ENCODE data around the gene KLF15.

Gene KLF15

DNA sequence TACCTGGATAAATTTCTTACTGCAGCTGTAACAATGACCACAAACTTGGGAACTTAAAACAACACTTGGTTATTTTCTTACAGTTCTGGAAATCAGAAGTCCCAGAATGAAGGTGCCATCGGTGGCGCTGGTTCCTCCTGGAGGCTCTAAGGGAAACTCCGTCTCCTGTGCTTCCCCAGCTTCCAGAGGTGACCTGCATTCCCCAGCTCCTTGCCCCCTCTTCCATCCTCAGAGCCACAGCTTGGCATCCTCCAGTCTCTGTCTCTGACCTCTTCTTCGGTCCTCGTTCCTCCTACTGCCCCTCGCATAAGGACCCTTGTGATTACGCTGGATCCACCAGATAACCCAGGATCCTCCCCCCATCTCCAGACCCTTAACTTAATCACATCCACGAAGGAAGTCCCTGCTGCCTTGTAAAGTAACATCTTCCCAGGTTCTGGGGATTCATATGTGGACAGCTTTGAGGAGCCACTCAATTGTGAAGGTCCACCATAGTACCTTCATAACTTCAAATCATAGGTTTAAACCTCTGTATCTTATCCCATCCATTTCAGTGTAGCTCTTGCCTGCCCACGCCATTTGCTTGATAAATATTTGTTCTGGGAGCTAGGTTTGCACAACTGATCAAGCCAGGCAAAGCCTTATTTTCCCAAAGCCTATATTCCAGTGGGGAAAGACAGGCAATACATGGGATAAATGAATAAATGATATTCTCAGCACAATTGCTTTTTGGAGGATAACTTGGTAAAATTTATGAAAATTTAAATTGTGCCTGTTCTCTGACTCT lies 34.8 kb downstream of the KLF15 start:
- H3K4me3 ChIP-seq (ENCODE audit: low read depth, low read length) = no peak overlapping the region
- TF ChIP-seq, protein P1, sequence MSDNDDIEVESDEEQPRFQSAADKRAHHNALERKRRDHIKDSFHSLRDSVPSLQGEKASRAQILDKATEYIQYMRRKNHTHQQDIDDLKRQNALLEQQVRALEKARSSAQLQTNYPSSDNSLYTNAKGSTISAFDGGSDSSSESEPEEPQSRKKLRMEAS (IDR thresholded peaks at IDR 0.05; ENCODE audit: low read depth, low read length) = no peak
- TF ChIP-seq CTCF (IDR thresholded peaks at IDR 0.05; ENCODE audit: low read depth, low read length) (no peak), MYC (IDR thresholded peaks at IDR 0.05; ENCODE audit: low read depth, low read length) (no peak), POLR2A (IDR thresholded peaks at IDR 0.05; ENCODE audit: extremely low read depth, insufficient read length) (no peak)
- DNase-seq (ENCODE audit: low read depth) = no peak

DNA sequence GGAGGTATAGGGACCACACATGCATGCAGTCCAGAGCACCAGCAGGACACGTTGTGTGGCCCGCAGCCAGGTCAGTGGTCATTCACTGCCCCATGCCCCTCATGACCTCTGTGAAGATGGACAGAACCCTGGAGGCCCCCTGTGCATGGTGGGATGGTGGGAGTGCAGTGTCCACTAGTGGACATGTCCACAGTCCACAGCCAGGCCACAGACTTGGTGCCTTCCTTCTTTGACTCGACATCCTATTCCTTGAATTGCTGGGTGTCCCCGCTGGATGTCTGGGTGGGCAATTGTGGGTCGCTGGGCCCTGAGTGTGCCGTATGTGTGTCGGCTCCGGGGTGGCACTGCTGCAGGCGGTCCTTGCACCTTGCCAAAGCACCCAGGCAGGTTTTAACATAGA lies 35.7 kb downstream of the KLF15 start:
- H3K4me3 ChIP-seq (ENCODE audit: low read depth, low read length) = no peak overlapping the region
- no peak for DNase-seq (ENCODE audit: low read depth)
- TF ChIP-seq POLR2A (IDR thresholded peaks at IDR 0.05; ENCODE audit: extremely low read depth, insufficient read length) (no peak), MYC (IDR thresholded peaks at IDR 0.05; ENCODE audit: low read depth, low read length) (no peak), CTCF (IDR thresholded peaks at IDR 0.05; ENCODE audit: low read depth, low read length) (no peak)
- TF ChIP-seq, protein P1 (IDR thresholded peaks at IDR 0.05; ENCODE audit: low read depth, low read length) = no peak

DNA sequence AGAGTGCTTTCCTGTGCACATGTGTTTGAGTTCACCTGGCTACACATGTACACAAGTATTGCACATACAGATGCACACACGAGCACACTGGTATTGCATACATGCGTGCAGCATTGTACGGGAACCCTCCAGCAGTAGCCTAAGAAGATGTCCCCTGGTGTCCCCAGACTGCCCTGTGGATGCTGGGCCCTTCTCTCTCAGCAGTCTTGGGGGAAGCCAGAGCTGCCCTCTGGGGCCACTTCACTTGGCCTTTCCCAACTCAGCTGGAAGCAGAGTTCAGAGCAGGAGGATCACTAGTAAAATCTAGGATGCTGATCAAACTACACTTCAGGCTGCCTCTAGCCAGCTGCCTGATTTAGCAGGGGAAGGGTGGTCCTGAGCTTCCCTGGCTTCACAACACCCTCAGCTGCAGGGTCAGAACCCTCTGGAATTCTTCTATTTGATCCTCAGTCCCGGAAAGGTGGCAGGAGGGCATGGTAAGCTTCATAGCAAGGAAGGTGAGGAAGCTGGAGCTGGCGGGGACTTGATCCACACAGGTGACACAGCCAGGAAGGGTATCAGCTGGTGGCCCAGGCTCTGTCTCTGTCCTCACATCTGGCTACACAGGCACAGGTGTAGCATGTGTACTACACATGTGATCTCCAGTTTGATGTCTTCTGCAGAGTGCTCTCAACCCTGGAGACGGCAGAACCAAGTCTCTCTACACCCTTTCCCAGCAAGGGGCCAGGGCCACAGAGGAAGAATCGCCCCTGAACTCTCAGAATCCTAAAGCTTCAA lies 36.5 kb downstream of the KLF15 start:
- DNase-seq (ENCODE audit: low read depth) = no peak
- TF ChIP-seq POLR2A (IDR thresholded peaks at IDR 0.05; ENCODE audit: extremely low read depth, insufficient read length) (no peak), MYC (IDR thresholded peaks at IDR 0.05; ENCODE audit: low read depth, low read length) (no peak), CTCF (IDR thresholded peaks at IDR 0.05; ENCODE audit: low read depth, low read length) (no peak)
- TF ChIP-seq, protein P1 (IDR thresholded peaks at IDR 0.05; ENCODE audit: low read depth, low read length) = no peak

DNA sequence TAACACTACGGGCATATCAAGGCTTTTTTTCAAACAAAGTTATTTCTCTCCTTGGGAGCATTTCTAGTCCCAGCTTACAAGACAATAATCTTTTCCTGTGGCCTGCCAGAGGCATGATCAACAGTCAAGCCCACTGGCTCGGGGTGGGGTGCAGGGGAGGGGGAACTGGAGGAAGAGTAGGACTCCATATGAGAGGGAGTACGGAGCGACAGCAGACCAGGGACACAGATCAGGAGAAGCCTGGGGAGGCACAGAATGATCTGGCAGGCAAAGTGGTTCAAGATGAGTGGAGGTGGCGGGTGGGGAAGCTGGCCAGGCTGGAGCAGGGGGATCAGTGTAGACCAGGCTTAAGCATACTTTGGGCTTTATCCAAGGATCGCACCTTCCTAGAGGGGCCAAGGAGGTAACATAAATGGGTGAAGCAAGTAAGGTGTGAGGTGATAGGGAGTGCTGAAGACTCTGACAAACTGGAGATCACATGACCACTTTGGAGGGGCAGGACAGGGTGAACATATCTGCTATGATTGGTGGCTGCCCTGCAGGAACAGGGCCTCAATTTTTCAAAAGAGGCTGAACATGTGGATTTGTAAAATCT lies 37.4 kb downstream of the KLF15 start:
- no peak for DNase-seq (ENCODE audit: low read depth)
- TF ChIP-seq, protein P1 (IDR thresholded peaks at IDR 0.05; ENCODE audit: low read depth, low read length) = no peak
- TF ChIP-seq CTCF (IDR thresholded peaks at IDR 0.05; ENCODE audit: low read depth, low read length) = no peak
- no peak for TF ChIP-seq POLR2A (IDR thresholded peaks at IDR 0.05; ENCODE audit: extremely low read depth, insufficient read length)
- TF ChIP-seq MYC (IDR thresholded peaks at IDR 0.05; ENCODE audit: low read depth, low read length) = no peak
- no peak overlapping the region for H3K4me3 ChIP-seq (ENCODE audit: low read depth, low read length)

More for the DNA sequence above, 36.5 kb downstream of the KLF15 start:
- no peak overlapping the region for H3K4me3 ChIP-seq (ENCODE audit: low read depth, low read length)

DNA sequence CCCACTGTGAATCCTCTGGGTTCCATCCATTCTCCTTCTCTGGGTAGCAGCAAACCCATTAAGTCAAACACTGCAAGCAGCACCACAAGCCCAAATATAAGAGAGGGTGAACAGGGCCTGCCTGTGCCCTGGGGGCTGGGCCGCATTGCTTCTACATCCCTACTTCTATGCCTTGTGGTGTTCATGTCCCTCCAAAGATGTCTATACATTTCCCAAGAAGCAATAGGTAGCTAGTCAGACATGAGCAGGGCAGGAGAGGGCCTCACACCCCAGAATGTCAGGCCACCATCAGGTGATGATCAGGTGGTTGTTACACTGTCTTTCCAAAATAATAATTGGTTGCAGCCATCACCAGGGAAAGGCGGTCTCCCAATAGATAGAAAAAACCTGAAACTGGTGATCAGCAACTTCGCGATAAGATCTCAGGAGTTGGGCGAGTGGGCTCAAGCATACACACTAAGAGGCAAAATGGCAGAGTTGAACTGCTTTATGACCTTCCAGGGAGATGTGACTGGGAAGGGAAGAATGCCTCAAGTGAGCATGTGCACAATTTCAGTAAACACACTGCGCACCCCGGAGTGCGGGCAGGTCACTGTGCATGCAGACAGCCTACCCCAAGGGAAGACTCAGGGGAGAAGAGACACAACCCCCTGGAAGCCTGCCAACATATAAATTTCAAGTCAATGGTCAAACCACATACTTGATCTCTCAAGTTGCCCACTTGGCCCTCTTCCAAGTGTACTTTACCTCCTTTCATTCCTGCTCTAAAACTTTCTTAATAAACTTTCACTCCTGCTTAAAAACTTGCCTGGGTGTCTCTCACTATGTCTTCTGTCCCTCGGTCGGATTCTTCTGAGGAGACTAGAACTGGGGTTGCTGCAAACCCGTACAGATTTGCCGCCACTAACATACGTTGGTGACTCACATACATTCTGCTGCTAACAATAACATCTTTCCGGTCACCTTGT lies 39.9 kb downstream of the KLF15 start:
- TF ChIP-seq CTCF (IDR thresholded peaks at IDR 0.05; ENCODE audit: low read depth, low read length) = no peak
- TF ChIP-seq, protein P1 (IDR thresholded peaks at IDR 0.05; ENCODE audit: low read depth, low read length) = no peak
- TF ChIP-seq POLR2A (IDR thresholded peaks at IDR 0.05; ENCODE audit: extremely low read depth, insufficient read length) = no peak
- TF ChIP-seq MYC (IDR thresholded peaks at IDR 0.05; ENCODE audit: low read depth, low read length) = no peak
- no peak for DNase-seq (ENCODE audit: low read depth)
- H3K4me3 ChIP-seq (ENCODE audit: low read depth, low read length) = no peak overlapping the region

All from NB4 (cell line).